GM20000 (cell line): ENCODE measurements around the gene CLIP3.
"Not testable (repeated sequence)": the region's sequence is repeated elsewhere in the genome, so short reads cannot be mapped to it uniquely, and the experiment has no call there.

Source experiments
- DNase-seq: peaks from one replicate; pipeline ENCODE4 v3.0.0; 2012; ENCODE audit warnings: low spot score
- TF ChIP-seq, protein P1 (sequence below): IDR thresholded peaks from 2 replicates; pipeline ENCODE4 v1.5.1; 2012; ENCODE audit warnings: mild to moderate bottlenecking, control low read depth; ENCODE audit errors: extremely low read depth, missing control alignments

Gene CLIP3

GRCh38 chr19:35990771-35991730 lies 41.6 kb downstream of the CLIP3 start:
- no peak for DNase-seq
- TF ChIP-seq, protein P1, sequence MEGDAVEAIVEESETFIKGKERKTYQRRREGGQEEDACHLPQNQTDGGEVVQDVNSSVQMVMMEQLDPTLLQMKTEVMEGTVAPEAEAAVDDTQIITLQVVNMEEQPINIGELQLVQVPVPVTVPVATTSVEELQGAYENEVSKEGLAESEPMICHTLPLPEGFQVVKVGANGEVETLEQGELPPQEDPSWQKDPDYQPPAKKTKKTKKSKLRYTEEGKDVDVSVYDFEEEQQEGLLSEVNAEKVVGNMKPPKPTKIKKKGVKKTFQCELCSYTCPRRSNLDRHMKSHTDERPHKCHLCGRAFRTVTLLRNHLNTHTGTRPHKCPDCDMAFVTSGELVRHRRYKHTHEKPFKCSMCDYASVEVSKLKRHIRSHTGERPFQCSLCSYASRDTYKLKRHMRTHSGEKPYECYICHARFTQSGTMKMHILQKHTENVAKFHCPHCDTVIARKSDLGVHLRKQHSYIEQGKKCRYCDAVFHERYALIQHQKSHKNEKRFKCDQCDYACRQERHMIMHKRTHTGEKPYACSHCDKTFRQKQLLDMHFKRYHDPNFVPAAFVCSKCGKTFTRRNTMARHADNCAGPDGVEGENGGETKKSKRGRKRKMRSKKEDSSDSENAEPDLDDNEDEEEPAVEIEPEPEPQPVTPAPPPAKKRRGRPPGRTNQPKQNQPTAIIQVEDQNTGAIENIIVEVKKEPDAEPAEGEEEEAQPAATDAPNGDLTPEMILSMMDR: no peak

GRCh38 chr19:35990156-35990555 lies 42.5 kb downstream of the CLIP3 start:
- TF ChIP-seq, protein P1: no peak
- no peak for DNase-seq

DNA sequence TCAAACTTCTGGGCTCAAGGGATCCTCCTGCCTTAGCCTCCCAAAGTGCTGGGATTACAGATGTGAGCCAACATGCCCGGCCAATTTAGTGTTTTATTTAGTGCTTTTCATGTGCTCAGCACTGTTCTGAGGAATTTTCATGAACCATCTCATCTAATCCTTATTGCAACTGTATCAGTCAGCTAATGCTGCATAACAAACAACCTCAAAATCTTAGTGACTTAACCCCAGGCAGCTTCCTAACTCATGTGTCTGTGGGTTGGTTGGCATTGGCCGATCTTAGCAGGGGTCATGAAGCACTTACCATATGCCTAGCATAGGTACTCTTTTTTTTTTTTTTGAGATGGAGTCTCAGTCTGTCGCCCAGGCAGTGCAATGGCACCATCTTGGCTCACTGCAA lies 43.8 kb downstream of the CLIP3 start:
- TF ChIP-seq, protein P1: no peak
- DNase-seq: no peak

- TF ChIP-seq, protein P1: no peak
- no peak for DNase-seq
Observed at GRCh38 chr19:35987571-35987896, 45.1 kb downstream of the CLIP3 start.

DNA sequence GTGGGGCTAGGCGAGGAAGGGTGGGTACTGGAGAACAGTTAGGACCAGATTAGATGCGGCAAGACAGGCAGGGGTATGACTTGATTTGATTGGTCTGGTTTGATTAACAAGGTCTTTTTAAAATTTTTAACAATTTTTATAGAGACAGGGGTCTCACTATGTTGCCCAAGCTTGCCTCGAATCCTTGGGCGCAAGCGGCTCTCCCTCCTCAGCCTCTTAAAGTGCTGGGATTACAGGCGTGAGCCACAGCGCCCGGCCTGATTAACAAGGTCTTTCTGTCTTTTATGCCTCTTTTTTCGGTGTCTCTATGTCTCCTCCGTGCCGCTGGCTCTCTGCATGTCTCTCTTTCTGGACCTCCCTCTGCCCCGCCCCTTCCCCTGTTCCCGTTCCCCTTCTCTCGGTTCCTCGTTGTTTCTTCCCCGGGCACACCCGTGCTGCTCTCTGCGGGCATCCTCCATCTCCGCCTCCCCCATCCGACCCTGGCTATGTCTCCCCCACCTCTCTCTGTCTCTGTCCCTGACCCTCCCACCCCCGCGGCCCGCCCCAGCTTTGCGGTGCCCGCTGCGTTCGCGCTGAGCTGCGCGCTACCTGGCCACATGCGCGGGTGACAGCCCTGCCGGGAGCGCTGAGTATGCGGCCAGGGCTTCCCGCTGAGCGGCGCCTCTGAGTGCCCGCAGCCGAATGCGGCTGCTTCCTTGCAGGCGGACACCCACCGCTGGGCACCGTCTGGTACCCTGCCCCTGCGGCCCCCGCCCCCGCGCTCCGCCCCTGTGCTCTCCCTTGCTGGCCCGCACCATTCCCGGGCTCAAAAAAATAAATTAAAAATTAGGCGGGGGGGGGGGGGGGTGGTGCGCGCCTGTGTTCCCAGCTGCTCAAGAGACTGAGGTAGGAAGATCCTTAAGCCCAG lies 45.8 kb downstream of the CLIP3 start:
- no peak for DNase-seq
- TF ChIP-seq, protein P1: no peak

DNA sequence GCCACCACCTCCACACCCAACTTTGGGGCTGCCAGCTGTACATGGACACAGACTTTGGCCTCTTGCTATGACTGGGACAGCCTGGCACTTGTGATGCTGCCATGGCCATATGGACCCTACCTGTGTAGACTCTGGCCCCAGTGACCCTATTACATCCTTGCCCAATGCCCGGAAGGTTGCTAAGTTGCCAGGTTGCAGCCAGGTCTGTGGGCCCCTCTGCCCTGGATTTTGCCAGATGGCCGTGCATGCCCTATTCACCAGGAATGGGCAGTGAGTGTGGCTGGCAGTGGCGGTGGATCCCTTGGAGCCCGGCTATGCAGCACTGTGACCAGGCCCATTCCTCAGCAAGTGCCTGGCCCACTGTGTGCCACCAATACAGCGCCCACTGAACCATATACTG lies 46.6 kb downstream of the CLIP3 start:
- TF ChIP-seq, protein P1: no peak
- DNase-seq: no peak

DNA sequence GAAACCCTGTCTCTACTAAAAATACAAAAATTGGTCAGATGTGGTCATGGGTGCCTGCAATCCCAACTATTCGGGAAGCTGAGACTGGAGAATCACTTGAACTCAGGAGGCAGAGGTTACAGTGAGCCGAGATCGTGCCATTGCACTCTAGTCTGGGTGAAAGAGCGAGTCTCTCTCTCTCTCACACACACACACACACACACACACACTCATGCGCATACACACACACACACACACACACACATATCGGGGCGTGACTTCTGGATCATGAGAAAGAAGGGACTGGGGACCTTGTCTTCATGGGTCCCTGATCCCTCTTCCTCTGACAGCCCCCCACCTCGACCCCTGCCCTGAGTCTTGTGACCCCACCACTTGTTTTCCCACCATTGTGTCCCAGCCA lies 49.5 kb downstream of the CLIP3 start:
- DNase-seq: no peak
- TF ChIP-seq, protein P1: no peak

DNA sequence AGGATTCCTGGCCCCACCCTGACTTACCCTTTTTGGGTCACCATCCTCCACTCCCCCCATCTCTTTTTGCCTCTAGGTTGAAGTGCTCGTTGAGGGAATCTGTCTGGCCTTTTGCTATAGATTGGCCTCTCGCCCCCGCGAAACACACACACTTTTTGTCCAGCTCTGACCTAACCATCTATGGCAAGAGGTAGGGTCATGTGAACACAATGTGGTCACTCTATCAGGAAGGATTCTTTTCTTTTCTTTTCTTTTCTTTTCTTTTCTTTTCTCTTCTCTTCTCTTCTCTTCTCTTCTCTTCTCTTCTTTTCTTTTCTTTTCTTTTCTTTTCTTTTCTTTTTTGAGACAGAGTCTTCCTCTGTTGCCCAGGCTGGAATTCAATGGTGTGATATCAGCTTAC lies 51.7 kb downstream of the CLIP3 start:
- not testable (repeated sequence) for DNase-seq
